AG08396 (cell line): ENCODE measurements around the gene RTL1.

Experiments used
- DNase-seq: peaks from one replicate; pipeline ENCODE4 v3.0.0; 2012; ENCODE audit warnings: low spot score, mixed read lengths

The RTL1 gene

GRCh38 chr14:100898935-100899883 lies 4.3 kb downstream of the RTL1 start:
- DNase-seq: no peak

- no peak for DNase-seq
These were observed 5.1 kb downstream of the RTL1 start for GRCh38 chr14:100898465-100898864.

GRCh38 chr14:100896369-100897060 lies 7.0 kb downstream of the RTL1 start:
- no peak for DNase-seq

DNA sequence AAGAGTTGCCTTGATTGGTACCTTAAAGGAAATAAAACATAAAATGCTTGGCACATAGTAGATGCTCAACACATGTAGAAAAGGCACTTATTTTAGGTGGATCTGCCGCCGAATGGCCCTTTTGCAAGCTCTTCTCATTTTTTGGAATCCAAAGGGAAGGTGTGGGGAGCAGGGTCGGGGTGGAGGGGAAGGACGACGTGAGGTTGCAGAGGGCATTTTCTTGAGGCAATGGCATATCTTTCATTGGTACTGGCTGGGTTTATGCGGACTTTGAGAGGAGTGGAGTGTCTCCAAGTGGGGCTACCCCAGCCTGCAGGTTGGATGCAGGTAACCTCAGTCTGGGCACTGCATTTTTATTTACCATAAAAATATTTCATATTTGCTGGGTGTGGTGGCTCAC lies 8.1 kb downstream of the RTL1 start:
- no peak for DNase-seq

- DNase-seq: no peak
These were observed 9.1 kb downstream of the RTL1 start for GRCh38 chr14:100894416-100894815.

GRCh38 chr14:100893760-100894159 lies 9.8 kb downstream of the RTL1 start:
- no peak for DNase-seq

DNA sequence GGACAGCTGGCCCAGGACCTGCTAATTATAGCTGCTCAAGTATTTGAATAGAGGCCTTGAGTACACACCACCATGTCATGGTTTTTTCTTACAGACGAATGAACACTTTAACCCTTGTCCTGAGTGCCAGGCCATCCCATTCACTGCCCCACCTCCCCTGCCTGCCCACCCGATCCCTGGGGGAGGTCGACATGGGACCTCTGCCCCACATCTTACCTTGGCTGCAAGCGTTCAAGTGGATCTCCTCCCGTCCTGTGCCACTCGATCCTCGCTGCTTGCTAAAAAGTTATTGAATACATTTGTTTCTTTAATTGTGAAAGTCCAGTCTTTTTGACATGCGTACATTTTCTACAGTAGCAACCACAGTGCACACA lies 10.3 kb downstream of the RTL1 start:
- no peak for DNase-seq

GRCh38 chr14:100892496-100893227 lies 10.9 kb downstream of the RTL1 start:
- DNase-seq: no peak

DNA sequence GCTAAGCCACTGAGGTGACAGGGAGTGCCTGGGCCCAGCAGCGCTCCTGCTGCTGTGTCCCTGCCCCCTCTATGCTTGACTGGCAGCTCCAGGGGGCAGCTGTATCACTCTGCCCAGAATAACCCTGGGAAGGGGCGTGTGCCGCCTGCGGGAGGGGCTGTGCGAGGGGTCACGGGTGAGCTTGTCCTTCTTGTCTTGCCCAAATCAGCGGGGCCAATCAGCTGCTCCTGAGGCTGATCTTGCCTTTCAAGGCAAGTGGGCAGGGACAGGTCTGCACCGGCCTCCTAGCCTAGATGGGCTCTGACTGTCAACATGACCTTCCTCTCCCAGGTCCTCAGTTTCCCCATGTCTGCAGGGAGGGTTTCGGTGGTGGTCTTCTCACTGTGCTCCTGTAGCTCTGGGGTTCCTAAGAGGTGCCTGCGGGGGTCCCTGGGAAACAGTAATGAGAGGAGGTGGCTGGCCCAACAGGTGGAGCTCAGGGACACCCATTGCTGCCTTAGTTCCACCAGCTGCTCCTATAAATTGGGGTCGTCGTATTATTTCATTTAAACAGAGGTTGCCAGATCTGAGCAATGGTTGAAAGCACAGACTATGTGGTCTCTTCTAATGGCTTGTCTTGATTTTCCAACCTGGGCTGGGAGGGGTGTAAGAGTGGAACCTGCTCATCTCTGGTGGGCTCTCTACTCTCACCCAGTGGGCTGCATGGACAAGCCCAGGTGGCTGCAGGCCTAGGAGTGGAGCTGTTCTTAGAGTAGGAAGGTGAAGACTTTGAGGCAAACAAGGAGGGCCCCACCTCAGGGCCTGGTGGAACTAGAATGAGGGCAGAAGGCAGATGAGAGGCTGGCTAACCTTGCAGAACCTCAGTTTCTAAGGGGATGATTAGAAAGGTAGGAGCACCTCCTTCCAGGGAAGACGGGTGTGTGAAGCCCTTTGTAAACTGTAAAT lies 11.7 kb downstream of the RTL1 start:
- no peak for DNase-seq

DNA sequence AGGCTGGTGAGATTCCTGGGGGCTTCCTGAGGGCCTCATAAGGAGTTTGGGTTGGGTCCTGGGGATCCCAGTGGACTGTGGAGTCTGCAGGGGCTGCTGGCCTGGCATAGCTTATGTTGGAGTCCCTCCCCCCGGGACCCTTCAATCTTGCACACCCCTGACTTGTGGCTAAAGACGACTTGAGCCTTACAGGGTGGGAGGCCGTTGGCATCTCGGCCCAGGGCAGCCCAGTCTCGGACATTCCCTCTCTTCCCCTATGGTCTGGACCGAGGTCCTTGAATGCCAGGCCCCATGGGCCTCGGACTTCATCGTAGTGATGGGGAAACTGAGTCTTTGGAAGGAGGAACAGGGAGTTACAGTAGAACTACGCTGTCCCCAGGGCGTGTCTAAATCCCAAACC lies 12.5 kb downstream of the RTL1 start:
- no peak for DNase-seq

- no peak for DNase-seq
These were observed 13.3 kb downstream of the RTL1 start for GRCh38 chr14:100890061-100890850.

DNA sequence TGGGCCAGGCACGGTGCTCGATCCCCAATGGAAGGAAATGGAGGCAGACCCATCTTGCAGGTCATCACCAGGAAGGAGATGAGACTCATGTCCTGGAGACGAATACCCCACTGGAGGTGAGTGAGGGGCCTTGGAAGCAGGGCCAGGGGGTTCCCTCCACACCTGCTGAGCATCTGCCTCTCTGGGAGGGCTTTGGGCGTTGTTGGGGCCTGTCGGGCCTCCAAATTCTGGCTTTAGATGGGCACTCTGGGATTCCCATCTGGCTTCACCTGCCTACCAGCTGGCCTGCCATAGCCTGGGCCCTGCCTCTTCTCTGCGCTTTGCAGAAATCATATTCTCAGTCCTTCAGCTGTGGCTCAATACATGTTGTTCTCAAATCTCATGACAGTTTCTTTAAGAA lies 13.9 kb downstream of the RTL1 start:
- DNase-seq: no peak

- no peak for DNase-seq
These were observed 14.7 kb downstream of the RTL1 start for GRCh38 chr14:100888789-100889315.

GRCh38 chr14:100887728-100888335 lies 15.7 kb downstream of the RTL1 start:
- no peak for DNase-seq

DNA sequence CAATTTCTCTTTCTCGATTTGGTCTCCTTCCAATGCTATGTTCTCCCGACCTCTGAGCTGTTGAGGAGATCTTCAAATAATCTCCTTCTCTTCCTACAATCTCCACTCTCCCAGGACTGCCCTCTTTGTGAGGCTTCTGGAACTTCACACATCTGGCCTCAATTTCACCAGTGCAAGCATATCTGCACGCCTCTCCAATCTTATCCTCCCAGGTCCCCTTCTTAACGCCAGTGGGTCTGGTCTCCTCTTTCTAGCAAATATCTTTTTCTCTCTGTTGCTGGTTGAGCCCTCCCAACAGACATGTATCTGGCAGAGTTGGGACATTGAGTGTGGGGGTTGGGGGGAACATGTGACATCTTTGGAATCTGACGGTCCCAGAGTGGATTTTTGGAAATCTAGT lies 17.9 kb downstream of the RTL1 start:
- DNase-seq: no peak

DNA sequence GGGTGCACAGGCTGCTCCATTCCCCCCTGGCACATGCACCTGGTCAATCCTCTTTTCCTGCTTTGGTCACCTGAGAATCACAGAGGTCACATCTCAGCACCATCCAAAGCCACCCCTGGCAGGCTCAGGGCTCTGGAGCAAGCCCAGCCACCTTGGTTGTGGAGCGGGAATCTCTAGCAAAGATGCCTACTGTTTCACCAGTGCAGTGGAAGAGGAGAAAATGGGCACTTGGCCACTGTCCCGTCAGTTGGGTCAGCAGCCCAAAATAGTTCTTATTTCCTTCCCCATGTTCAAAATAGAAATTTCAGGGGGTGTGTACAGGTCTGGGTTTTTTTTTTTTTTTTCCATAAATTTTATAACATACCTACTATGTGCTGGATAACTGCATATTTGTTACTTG lies 18.3 kb downstream of the RTL1 start:
- DNase-seq: no peak

DNA sequence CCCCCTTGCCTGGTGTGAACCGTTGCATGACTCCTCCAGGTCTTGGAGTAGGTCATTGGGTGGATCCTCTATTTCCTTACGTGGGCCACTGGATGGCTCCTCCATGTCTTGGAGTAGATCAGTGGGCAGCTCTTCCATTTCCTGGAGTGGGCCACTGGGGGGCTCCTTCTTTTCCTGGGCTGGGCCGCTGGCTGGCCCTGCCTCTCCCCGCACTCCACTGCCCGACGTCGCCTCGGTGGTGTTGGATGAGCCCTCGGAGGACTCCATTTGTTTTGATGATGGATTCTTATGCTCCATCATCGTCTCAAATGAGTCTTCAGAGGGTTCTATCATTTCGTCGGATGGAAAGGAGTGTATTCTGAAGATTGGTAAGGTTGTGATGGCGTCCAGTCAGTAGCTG lies 19.1 kb downstream of the RTL1 start:
- no peak for DNase-seq

DNA sequence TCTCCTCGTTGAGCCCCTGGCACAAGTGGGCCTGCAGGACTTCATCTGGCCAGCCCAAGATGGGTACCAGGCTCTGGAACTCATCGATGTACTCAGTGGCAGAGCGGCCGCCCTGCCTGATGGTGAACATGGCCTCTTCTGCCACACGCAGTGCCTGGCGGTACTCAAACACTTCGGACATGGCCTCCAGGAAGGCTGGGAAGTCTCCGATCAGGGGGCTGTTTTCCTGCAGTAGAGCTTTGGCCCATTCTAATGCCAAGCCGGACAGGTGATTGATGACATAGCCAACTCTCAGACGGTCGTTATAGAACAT lies 19.8 kb downstream of the RTL1 start:
- DNase-seq: no peak

DNA sequence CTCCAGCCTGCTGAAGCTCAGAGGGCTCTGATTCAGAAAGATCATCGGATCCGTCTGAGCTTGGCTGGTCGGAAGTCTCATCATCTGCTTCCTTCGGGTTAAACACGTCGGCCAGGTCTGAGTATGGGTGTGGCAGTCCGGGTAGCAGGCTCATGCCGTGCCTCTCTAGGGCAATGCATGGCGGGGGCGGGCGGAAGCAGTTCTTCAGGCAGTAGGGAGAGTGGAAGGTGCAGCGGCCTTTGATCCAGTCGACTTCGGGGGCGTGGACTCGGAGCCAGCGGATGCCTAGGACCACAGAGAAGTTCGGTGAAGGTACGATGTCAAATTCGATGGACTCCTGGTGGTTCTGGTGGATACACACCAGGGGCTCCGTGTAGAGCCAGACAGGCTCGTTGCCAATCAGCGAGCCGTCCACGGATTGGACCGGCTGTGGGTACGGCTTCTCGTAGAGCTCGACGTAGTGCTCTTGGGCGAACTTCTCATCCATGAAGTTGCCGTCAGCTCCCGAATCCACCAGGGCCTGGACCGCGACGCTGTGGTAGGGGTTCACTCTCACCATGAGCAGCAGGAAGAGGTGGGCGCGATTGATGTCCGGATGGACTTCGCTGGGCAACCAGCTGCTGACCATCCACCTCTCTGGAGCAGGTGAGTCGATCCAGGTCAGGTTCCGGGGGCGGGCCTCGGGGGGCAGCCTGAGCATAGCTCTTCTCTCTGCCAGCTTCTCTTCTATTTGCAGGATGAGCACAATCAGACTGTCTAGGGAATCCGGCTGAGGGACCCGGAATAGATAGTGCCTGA lies 20.3 kb downstream of the RTL1 start:
- no peak for DNase-seq
